Brain microvascular endothelial cell (primary cell): Measurements from ENCODE around the gene FCN2.

Source experiments
- DNase-seq: peaks from one replicate; pipeline ENCODE4 v3.0.0-alpha.2; 2020
- H3K27ac ChIP-seq: fragments of 250-450 bp; sonication (Bioruptor Pico); 2 replicates; pipeline ENCODE4 v1.5.1; 2020; ENCODE audit warnings: mild to moderate bottlenecking, moderate library complexity
- H3K27me3 ChIP-seq: fragments of 250-450 bp; sonication (Bioruptor Pico); replicated peaks from 2 replicates; pipeline ENCODE4 v1.5.1; 2020; ENCODE audit warnings: mild to moderate bottlenecking
- H3K36me3 ChIP-seq: fragments of 250-450 bp; sonication (Bioruptor Pico); replicated peaks from 2 replicates; pipeline ENCODE4 v1.5.1; 2020; ENCODE audit warnings: mild to moderate bottlenecking
- H3K4me3 ChIP-seq: 2 replicates; pipeline ENCODE4 v1.5.1; 2011; ENCODE audit warnings: low read depth, mild to moderate bottlenecking, control low read depth, low read length, moderate library complexity
- CTCF ChIP-seq: IDR thresholded peaks from 2 replicates; pipeline ENCODE4 v1.5.1; 2011; ENCODE audit warnings: low read depth, mild to moderate bottlenecking, moderate library complexity, low read length, control low read depth, inconsistent platforms; ENCODE audit errors: missing control alignments
- in situ Hi-C: cut with HindIII; loops from 2 replicates; pipeline ENCODE4 v1.10.0; 2017; ENCODE audit warnings: low sequenced_read_pairs, low pct_ligation_motif_present

Gene FCN2

GRCh38 chr9:134895567-134895907, 14.9 kb downstream of the FCN2 start:
- Histone ChIP-seq H3K36me3 (no peaks in the 10 kb centered on the region), H3K27me3 (no peaks in the 10 kb centered on the region), H3K4me3 (no peak overlapping the region), H3K27ac (no peak overlapping the region)
- no peak for DNase-seq
- TF ChIP-seq CTCF = no peak
- in situ Hi-C loops = no loop called here

DNA sequence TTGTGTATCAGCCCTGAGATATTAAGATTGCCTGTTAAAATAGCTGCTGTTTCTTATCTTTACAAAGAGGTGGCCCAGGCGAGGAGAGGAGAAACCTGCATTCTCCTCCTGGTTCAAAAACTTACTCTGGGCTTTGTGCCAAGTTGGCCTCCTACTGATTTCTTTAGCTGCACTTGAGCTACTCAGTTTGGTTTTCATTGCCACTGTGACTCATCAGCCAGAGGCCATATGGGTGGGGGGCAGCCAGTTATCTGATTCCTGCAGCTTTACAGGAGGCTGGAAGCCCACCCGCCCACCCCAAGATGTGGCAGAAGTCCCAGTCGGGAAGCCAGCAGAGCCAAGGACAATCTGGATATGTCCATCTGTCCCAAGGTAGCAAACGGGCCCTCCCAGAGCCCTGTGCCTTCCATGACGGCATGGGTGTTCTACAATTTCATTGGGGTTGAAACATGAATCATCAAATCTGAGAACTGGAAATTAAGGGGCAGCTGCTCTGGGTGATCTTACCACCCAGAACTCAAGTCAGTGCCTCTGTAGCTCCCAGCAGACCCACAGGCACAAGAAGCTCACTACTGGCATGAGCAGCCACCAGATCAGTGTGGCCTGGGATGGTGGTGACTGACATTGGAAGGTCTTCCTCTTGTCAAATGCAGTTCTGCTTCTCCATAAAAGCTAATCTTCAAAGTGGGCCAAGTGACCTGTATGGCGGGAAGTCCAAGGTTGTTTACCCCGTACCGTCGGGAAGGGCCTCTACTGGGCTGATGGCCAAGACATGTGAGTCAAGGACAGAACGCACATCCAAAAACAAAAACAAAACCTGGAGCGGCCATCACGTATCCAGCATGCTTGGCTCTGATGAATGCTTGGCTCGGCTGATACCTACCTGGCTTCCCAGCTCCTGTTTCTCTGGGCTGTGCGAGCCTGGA, 15.6 kb downstream of the FCN2 start:
- no peak for TF ChIP-seq CTCF
- H3K27me3 ChIP-seq = no peaks in the 10 kb centered on the region
- no peak overlapping the region for H3K4me3 ChIP-seq
- no peak overlapping the region for H3K27ac ChIP-seq
- no peaks in the 10 kb centered on the region for H3K36me3 ChIP-seq
- in situ Hi-C loops = no loop called here
- peak; percentile 84 for DNase-seq

DNA sequence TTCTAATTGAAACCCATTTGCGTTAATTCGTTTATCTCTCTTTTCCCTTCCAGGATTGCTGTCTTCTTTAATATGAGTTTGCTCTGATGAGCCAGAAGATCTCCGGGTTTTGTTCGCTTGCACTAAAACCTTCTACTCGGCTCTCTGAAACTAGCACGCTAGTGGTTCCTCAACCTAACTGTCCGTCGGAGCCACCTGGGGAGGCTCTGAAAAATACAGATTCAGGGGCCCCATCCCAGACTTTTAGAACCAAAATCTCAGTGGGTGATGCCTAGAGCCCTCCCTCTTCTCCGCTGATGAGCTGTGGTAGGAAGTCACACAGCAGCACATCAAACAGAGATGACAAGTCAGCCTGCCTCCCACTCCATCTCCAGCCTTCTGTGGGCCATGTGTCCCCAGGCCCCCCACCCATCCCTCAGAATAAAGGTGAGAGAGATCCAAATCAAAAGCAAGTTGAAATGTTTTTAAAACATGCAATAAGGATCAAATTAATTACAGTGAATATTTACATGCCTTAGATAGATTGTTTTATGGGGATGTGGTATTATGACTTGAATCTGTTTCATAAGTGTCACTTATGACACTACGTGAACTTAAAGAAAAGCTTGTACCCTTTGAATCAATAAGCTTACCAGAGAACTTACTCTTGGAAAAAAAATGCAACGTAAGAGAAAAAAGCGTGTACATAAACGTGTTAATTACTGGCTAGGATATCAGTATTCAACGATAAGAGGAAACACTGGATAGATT, 16.4 kb downstream of the FCN2 start:
- in situ Hi-C loops = no loop called here
- DNase-seq = no peak
- Histone ChIP-seq H3K4me3 (no peak overlapping the region), H3K36me3 (no peaks in the 10 kb centered on the region), H3K27me3 (no peaks in the 10 kb centered on the region), H3K27ac (no peak overlapping the region)
- no peak for TF ChIP-seq CTCF

DNA sequence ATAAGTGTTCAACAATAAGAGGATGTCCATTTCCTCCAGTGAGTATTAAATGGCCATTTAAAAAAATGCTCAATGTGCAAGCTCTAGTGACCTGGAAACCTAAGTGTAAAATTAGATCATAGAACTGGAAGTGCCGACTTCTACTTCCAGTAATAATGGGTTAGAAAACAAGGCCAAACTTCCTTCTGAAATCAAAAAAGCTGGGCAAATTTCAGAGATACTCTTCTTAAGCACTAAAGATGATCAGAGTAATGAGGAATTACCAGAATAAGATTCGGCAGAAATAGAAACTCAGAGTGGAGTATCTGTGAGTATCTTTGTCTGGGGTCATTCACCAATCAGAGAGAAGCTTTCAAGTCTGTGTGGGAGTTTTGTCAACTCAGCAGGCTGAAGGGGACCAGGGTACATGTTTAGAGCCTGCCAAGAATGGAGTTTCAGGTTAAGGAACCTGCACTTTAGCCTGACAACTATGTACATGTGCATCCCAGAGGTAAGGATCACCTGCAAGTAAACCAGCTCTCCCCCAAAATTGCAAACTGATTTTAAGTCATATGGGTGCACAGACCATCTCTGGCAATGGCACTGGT, 17.1 kb downstream of the FCN2 start:
- no peak for TF ChIP-seq CTCF
- Histone ChIP-seq H3K27ac (no peak overlapping the region), H3K4me3 (no peak overlapping the region), H3K36me3 (no peaks in the 10 kb centered on the region), H3K27me3 (no peaks in the 10 kb centered on the region)
- in situ Hi-C loops = no loop called here
- no peak for DNase-seq

DNA sequence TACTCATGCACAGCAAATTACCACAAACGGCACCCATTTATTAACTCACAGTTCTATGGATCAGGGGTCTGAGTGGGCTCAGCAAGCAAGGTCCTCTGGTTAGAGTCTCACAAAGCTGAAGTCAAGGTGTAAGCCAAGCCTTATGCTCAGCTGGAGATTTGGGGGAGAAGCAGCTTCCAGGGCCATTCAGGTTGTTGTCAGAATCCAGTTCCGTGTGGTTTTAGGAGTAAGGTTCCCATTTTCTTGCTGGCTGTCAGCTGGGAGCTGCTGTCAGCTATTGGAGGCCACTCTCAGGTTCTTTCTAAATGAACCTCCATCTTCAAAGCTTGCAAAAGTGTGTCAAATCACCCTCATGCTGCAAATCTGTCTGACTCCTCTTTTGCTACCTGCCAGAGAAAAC, 17.7 kb downstream of the FCN2 start:
- in situ Hi-C loops = no loop called here
- DNase-seq = no peak
- Histone ChIP-seq H3K4me3 (no peak overlapping the region), H3K27me3 (peaks cover 1% of the 10 kb centered on the region), H3K36me3 (no peaks in the 10 kb centered on the region), H3K27ac (no peak overlapping the region)
- no peak for TF ChIP-seq CTCF
